Stimulated activated CD8-positive, alpha-beta memory T cell treated with anti-CD3 and anti-CD28 coated beads, Interleukin-15, amount 100 ng/mL, for 48 hours (primary cell): ENCODE measurements around the gene ITGB7.
A peak's percentile ranks its signal among the peaks of the same experiment; 100 is the strongest.

Source experiments
- DNase-seq, 2 donors: peaks; one replicate each; pipeline ENCODE4 v3.0.0-alpha.2; 2020; ENCODE audit warnings: low read depth in 2 of 2

ITGB7 gene

DNA sequence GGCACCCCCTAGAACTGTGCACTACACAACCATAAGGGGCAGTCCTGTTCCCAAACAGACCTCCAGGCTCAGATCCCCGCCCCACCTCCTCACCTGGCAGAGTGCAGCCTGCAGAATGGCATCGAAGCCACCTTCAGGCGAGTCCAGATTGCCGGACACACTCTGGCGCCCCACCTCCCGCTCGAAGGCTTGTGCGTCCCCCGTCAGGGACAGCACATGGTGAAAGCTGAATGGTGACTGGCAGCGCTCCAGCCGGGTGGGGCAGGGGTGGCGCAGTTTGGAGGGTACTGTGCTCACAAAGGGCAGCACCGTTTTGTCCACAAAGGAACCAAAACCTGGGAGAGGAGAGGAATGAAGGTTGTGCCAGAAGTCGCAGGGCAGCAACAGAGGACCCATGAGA lies 10.6 kb downstream of the ITGB7 start:
- DNase-seq, result no peak

DNA sequence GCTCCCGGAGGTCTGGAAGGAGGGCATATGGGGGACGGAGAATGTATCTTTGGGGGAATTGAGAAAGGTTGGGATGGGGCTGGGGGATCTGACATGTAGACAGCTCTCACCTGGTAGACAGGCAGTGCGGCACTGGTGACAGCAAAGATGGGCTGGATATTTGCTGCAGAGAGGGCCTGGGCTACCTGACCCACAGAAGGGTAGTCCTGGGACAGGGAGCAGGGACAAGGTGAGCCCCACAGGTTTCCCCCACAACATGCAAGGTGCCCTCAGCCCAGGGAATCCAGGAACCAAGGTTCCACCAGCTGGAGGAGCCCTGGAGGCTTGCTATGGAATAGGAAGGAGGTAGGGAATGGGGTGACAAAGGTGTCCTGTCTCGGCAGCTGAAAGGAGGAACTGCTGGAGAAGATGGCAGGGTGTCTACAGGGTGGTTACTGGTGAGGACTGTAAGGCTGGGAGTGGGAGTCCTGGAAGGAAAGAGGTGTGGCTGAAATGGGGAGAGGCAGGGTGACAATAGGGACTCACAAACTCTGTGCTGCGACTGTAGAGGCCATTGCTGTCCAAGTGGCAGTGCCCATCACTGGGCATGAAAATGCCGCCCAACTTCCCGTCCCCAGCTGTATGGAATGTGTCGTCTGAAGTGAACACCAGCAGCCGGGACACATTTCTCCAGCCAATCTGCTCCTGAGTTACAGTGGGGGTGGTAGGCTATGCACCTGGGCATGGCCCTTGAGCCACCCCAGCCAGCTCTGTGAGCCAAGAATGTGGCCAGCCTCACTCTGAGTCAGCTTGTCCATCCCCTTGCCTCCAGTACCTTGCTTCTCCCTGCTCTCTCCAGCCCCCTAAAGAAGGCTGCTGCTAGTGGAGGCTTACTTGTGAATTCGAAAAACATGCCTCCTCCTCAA lies 11.3 kb downstream of the ITGB7 start:
- DNase-seq, result no peak

GRCh38 chr12:53194973-53195372 lies 12.1 kb downstream of the ITGB7 start:
- no peak for DNase-seq

DNA sequence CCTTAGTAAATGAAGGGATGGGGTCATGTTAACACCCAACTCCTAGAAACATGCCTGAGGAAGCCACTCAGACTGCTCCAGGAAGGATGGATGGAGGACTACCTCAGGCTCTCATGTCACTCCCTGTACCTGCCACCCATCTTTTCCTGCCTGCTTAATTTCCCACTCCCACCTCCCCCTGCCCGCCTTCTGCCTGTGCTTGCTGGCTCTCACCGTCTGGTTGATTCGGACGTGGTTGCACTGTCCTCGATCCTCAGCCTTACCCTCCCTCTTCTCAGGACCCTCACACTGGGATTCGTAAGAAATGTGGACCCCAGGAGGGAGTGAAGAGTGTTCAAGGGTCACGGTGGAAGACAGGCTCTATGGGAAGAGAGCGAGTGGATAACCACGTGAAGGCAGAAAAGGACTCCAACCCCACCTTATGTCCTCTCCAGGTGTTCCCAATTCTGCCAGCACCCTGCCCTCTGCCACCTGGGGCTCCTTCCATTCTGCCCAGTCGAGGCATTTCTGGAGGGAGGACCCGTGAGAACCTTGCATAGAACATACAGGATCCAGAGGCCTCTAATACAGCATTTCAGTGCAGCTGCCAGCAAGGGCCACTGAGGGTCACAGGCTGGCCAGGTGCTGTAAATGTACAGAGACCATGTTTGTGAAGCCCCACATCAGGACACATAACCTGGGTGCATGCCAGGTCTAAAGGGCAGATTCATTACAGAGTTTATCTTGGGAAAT lies 12.9 kb downstream of the ITGB7 start:
- DNase-seq, result no peak

GRCh38 chr12:53193040-53193439 lies 14.0 kb downstream of the ITGB7 start:
- DNase-seq, result no peak

GRCh38 chr12:53192531-53193021 lies 14.5 kb downstream of the ITGB7 start:
- DNase-seq, result no peak

DNA sequence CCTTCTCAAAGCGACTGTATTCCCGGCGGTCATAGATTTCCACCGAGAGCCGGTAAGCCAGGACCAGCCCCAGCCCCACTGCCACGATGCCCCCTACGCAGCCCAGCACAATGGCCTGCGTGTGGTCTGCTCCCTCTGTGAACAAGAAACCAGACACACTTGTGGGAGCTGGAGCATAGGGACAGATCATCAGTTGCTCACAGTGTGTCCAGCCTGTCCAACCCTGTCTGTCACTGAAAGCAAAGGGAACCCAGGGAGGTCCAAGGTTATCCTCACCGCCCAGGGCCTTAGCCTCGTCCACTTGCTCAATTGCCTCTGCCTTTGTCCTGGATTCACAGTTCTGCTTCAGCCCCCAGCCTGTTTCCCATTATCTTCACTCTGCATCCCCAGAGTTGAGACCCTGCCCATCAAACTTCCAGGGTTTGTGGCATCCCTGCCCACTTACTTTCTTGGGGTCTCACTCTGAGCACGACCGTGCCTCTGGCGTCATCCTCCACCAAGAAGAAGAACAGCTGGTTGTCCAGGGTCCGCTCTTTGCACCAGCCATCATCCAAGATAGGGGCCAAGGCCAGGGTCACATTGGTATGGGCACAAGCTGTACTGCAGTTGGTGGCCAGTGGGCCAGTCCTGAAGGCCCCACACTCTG lies 15.0 kb downstream of the ITGB7 start:
- no peak for DNase-seq

DNA sequence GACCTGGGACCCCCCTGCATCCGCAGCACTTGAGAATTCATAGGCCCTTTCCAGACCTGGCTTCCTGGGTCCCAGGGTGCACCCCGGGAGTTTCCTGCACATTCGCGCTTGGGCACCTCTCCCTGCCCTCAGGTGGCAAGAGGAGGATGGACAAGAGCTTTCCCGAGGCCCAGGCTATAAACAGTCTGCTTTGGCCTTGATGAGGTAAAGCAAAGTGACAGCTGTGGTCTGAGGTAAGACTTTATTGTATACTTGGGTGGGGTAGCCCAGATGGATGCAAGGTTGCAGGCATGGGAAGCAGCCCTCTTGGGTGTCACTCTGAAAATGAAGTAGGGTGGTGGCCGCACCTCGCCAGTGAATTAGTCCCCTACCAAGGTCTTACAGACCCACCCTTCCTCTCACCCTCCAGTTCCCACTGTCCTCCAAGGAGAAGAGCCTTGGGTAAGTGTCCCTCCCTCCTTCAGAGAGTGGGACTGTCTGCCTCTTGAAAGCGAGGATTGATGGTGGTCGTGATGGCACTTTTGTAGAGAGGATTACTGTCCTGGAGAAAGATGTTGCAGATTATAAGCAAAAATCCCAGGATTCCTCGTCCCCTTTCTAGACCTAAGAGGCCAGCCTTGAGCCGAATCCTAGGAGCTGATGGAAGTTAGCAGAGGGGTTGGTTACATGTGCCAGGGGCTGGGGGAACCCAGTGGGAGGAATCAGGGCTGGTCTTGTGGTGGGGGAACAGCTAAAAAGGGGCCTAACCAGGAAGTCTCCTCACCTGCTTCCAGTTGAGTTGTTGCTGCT lies 15.8 kb downstream of the ITGB7 start:
- no peak for DNase-seq

DNA sequence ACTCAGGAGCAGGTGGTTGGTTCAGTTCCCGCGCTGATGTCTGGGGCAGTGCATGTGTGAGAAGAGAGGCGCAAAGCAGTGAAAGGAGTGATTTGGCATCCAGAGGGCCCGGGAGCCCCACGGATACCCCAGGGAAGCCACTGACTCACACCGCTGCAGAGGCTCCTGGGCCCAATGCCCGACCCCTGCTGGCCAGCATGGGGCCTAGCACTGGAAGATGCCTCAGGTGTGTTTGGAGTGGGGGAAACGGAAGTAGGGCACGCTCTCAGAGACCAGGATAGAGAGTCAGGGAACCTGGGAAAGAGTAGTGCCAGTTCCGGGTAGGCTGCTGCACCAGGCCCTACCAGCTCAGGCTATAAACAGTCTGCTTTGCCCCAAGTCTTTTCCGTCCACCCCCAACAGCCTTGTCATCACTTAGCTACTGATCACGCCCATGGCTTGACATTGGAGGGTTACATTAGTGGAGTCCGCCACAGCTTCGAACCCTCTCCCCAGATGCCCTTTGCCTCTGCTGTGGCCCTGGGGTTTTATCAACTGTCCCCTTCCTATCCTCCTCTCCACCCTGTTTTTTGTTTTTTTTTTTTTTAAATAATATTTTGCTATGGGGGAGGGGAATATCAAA lies 16.8 kb downstream of the ITGB7 start:
- DNase-seq, result peak in 1 of 2 donors; percentile 28

GRCh38 chr12:53187145-53187899 lies 19.7 kb downstream of the ITGB7 start:
- DNase-seq, result no peak

GRCh38 chr12:53186745-53187144 lies 20.3 kb downstream of the ITGB7 start:
- DNase-seq, result no peak

DNA sequence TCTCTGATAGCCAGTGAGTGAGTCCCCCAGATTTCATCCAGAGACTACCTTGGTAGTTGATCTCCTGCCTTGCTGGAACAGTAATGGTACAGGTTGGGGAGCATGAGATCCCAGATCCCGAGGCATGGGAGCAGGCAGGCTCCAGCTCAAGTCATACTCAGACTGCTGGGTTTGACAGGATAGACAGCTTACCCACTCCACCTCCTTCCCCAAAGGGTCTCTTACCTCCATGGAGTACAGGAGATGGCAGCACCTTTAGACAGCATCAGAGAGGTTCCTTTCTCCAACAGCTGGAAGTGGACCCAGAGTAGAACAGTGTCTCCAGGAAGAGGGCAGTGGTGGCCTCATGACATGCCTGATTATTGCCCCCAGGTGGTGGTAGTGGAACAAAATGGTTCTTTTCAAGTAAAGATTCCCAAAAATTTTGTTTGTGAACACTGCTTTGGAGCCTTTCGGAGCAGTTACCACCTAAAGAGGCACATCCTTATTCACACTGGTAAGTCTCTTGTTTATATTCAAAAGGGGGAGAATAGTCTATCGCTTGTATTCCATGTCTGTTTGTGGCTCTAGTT lies 21.4 kb downstream of the ITGB7 start:
- no peak for DNase-seq

DNA sequence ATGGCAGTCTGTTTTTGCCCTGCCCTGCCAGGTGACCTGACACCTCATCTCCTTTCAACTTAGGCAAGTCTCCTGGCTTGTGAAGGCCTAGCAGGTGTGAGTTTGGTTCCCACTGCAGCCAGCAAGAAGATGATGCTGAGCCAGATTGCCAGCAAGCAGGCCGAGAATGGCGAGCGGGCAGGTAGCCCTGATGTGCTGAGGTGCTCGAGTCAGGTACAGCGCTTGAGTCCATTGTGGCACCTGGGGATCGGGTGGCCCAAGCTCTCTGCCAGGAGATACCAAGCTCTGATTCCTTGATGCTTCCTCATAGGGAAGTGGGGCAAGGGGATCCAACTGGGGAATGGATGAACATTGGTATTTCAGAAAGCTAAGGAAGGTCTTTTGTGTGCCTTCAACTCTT lies 22.2 kb downstream of the ITGB7 start:
- DNase-seq, result no peak

- DNase-seq, result no peak
Observed at GRCh38 chr12:53182903-53183302, 24.1 kb downstream of the ITGB7 start.

DNA sequence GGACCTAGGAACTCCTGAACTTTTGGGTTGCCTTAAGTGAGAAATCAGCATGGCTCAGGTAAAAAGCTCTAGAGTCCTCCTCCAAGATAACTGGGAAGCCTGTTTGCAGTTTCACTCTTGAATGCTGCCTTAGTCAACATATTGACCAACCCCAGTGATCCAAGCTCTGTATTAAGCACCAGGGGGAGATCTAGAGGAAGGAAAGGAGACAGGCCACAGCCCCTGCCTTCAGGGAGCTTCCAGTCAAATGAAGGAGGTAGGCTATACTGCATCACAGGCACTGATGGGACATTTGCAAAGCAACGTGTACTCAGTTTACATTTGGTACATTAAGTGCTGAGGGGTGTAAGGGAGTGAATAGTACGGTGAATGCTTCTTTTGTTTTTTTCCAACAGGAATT lies 25.1 kb downstream of the ITGB7 start:
- no peak for DNase-seq

- peak; percentile 67 to 72 for DNase-seq
Observed at GRCh38 chr12:53180931-53181645, 26.0 kb downstream of the ITGB7 start.

GRCh38 chr12:53180220-53180930 lies 26.7 kb downstream of the ITGB7 start, which contains the start of the genes CSAD and ZNF740:
Gene CSAD (minus strand): TSS chr12:53180925. CDS start chr12:53173470, 7,455 bp downstream.
Gene ZNF740 (plus strand): TSS chr12:53180722. CDS start chr12:53181984, 1,262 bp downstream.
- peak; percentile 98 to 99 for DNase-seq

DNA sequence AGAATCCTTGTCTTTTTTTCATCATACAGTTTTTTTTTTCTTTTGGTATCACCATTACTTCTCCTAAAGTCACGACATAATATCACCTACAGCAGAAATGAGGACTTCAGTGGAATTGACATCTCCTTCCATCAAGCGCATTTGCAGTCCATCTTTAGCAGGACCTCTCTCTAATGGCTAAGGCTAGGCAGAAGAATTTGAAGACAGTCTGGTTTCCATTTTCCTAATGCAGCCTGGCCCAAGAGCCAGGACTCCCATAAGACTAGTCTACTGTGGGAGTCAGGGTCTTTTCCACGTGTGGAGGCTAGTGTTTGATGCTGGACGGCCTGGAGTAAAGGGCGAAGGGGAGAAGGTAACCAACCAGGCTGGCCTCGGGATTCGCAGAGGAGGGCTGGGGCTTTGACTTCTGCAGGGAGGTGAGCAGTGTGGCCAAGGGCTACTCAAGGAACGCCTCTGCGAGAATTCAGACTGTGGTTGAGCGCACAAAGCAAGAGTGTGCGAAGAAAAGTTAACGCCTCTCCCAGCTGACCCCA lies 27.3 kb downstream of the ITGB7 start:
- no peak for DNase-seq
